H9 (cell line): ENCODE data around the gene NCKAP5. TPM values are rescaled to one million over a fixed set of nuclear protein-coding genes. Genes with fewer than 3 reads are reported as not detected.

Experiments used
- DNase-seq: peaks from one replicate; pipeline ENCODE4 v3.0.0-alpha.2; 2017
- H2AFZ ChIP-seq: one replicate; pipeline ENCODE4 v1.6.1; 2013; ENCODE audit warnings: mild to moderate bottlenecking, low read length, control low read depth, moderate library complexity
- H2AK5ac ChIP-seq: 2 replicates; pipeline ENCODE4 v1.6.1; 2013; ENCODE audit warnings: low read length, control low read depth, mixed read lengths; ENCODE audit not compliant: insufficient read length
- H2BK120ac ChIP-seq: one replicate; pipeline ENCODE4 v1.6.1; 2013; ENCODE audit warnings: low read depth, mild to moderate bottlenecking, low read length, control low read depth, inconsistent platforms; ENCODE audit not compliant: poor library complexity, severe bottlenecking
- H2BK12ac ChIP-seq: 2 replicates; pipeline ENCODE4 v1.6.1; 2013; ENCODE audit warnings: low read length, control low read depth, mixed read lengths, low read depth; ENCODE audit not compliant: insufficient read length
- H2BK15ac ChIP-seq: 2 replicates; pipeline ENCODE4 v1.6.1; 2013; ENCODE audit warnings: low read depth, low read length, control low read depth
- H2BK20ac ChIP-seq: one replicate; pipeline ENCODE4 v1.6.1; 2013; ENCODE audit warnings: low read depth, mild to moderate bottlenecking, low read length, control low read depth, inconsistent platforms; ENCODE audit not compliant: poor library complexity, severe bottlenecking
- H2BK5ac ChIP-seq: 2 replicates; pipeline ENCODE4 v1.6.1; 2013; ENCODE audit warnings: low read length, control low read depth, mixed read lengths; ENCODE audit not compliant: insufficient read length
- H3K14ac ChIP-seq: 2 replicates; pipeline ENCODE4 v1.6.1; 2013; ENCODE audit warnings: low read length, control low read depth; ENCODE audit not compliant: insufficient read depth
- H3K18ac ChIP-seq: 2 replicates; pipeline ENCODE4 v1.6.1; 2013; ENCODE audit warnings: low read depth, mild to moderate bottlenecking, mixed read lengths, low read length, control low read depth; ENCODE audit not compliant: insufficient read length
- H3K23ac ChIP-seq: 2 replicates; pipeline ENCODE4 v1.6.1; 2013; ENCODE audit warnings: low read length, control low read depth, mixed read lengths, low read depth; ENCODE audit not compliant: insufficient read length
- H3K23me2 ChIP-seq: 2 replicates; pipeline ENCODE4 v1.6.1; 2013; ENCODE audit warnings: low read depth, mild to moderate bottlenecking, mixed read lengths, low read length, control low read depth; ENCODE audit not compliant: insufficient read length, poor library complexity, severe bottlenecking
- H3K27ac ChIP-seq: 2 replicates; pipeline ENCODE4 v1.5.1; 2013; ENCODE audit warnings: low read length, control low read depth, mixed read lengths, low read depth; ENCODE audit not compliant: insufficient read length
- H3K27me3 ChIP-seq: 2 replicates; pipeline ENCODE4 v1.6.1; 2013; ENCODE audit warnings: low read length, control low read depth, inconsistent platforms; ENCODE audit not compliant: insufficient read depth
- H3K4ac ChIP-seq: 2 replicates; pipeline ENCODE4 v1.6.1; 2013; ENCODE audit warnings: low read depth, mild to moderate bottlenecking, control low read depth, inconsistent platforms, low read length, moderate library complexity
- H3K4me1 ChIP-seq: 2 replicates; pipeline ENCODE4 v1.6.1; 2013; ENCODE audit warnings: low read length, control low read depth, inconsistent platforms; ENCODE audit not compliant: insufficient read depth
- H3K4me2 ChIP-seq: 2 replicates; pipeline ENCODE4 v1.6.1; 2013; ENCODE audit warnings: low read length, control low read depth, mixed read lengths; ENCODE audit not compliant: insufficient read length, insufficient read depth
- H3K56ac ChIP-seq: 2 replicates; pipeline ENCODE4 v1.6.1; 2013; ENCODE audit warnings: low read depth, mild to moderate bottlenecking, mixed read lengths, low read length, control low read depth; ENCODE audit not compliant: insufficient read length
- H3K79me1 ChIP-seq: 2 replicates; pipeline ENCODE4 v1.6.1; 2013; ENCODE audit warnings: low read depth, mild to moderate bottlenecking, moderate library complexity, low read length, control low read depth, inconsistent platforms; ENCODE audit not compliant: insufficient read depth, poor library complexity, severe bottlenecking
- H3K79me2 ChIP-seq: 2 replicates; pipeline ENCODE4 v1.6.1; 2013; ENCODE audit warnings: low read length, control low read depth, inconsistent platforms; ENCODE audit not compliant: insufficient read depth
- H3K9ac ChIP-seq: 2 replicates; pipeline ENCODE4 v1.6.1; 2013; ENCODE audit warnings: low read length, control low read depth, mixed read lengths; ENCODE audit not compliant: insufficient read length; ENCODE audit errors: extremely low read depth
- H3K9me3 ChIP-seq: one replicate; pipeline ENCODE4 v1.6.1; 2013; ENCODE audit warnings: low read depth, low read length, inconsistent platforms; ENCODE audit not compliant: control insufficient read depth
- H3T11ph ChIP-seq: one replicate; pipeline ENCODE4 v1.6.1; 2013; ENCODE audit warnings: mild to moderate bottlenecking, low read length, control low read depth, inconsistent platforms
- H4K20me1 ChIP-seq: one replicate; pipeline ENCODE4 v1.6.1; 2013; ENCODE audit not compliant: control insufficient read depth, insufficient read length, insufficient read depth
- H4K5ac ChIP-seq: 2 replicates; pipeline ENCODE4 v1.6.1; 2013; ENCODE audit warnings: low read depth, mild to moderate bottlenecking, mixed read lengths, low read length, control low read depth; ENCODE audit not compliant: insufficient read length
- H4K8ac ChIP-seq: replicated peaks from 2 replicates; pipeline ENCODE4 v1.6.1; 2013; ENCODE audit warnings: low read length, control low read depth, mixed read lengths, low read depth; ENCODE audit not compliant: insufficient read length
- H4K91ac ChIP-seq: 2 replicates; pipeline ENCODE4 v1.6.1; 2013; ENCODE audit warnings: low read depth, mild to moderate bottlenecking, moderate library complexity, mixed read lengths, low read length, control low read depth; ENCODE audit not compliant: insufficient read length
- H3K27ac Mint-ChIP-seq, 3 experiments: 2 replicates in 2 of 3; 3 replicates in 1 of 3; pipeline ENCODE4 v1.8.0; 2020 to 2021; ENCODE audit warnings: mixed read lengths in 3 of 3, mild to moderate bottlenecking in 1 of 3, moderate library complexity in 1 of 3
- H3K27me3 Mint-ChIP-seq: 2 replicates; pipeline ENCODE4 v1.8.0; 2021; ENCODE audit warnings: low read depth, mild to moderate bottlenecking, moderate library complexity, mixed read lengths
- H3K36me3 Mint-ChIP-seq, 3 experiments: 2 replicates in 2 of 3; 3 replicates in 1 of 3; pipeline ENCODE4 v1.8.0; 2020 to 2021; ENCODE audit warnings: low read depth in 3 of 3, mixed read lengths in 3 of 3; ENCODE audit not compliant: insufficient read depth in 1 of 3
- H3K4me1 Mint-ChIP-seq, 2 experiments: 2 replicates each; pipeline ENCODE4 v1.8.0; 2020; ENCODE audit warnings: mixed read lengths in 2 of 2
- H3K4me3 Mint-ChIP-seq, 2 experiments: 2 replicates in 1 of 2; 3 replicates in 1 of 2; pipeline ENCODE4 v1.8.0; 2020 to 2021; ENCODE audit warnings: mild to moderate bottlenecking in 2 of 2, mixed read lengths in 2 of 2, moderate library complexity in 1 of 2
- H3K9me3 Mint-ChIP-seq, 2 experiments: 2 replicates in 1 of 2; 3 replicates in 1 of 2; pipeline ENCODE4 v1.8.0; 2020; ENCODE audit warnings: mild to moderate bottlenecking in 2 of 2, mixed read lengths in 2 of 2, moderate library complexity in 1 of 2
- CTCF ChIP-seq: fragments of 200-600 bp; sonication (generic); conservative IDR thresholded peaks from 3 replicates; pipeline ENCODE4 v1.8.0; 2021; ENCODE audit warnings: antibody characterized with exemption, mild to moderate bottlenecking
- WGBS: extraction: QIAGEN DNeasy Blood & Tissue Kit; methylation state at CpG from one replicate; pipeline ENCODE4 v1.1.7; 2013; ENCODE audit warnings: missing lambda C conversion rate, low lambda C conversion rate, mixed read lengths; ENCODE audit not compliant: insufficient read length; ENCODE audit errors: extremely low coverage; 5-methylcytosine and 5-hydroxymethylcytosine counted together
- total RNA-seq: library from RNA; stranded (reverse); gene quantifications from 2 replicates; pipeline ENCODE4 v1.2.1, GENCODE V29; 2021

The NCKAP5 gene
- total RNA-seq, 1 experiment from 2014 or later, result 0.26 TPM

GRCh38 chr2:133061874-133062593 lies 506.2 kb downstream of the NCKAP5 start:
- no peak for TF ChIP-seq CTCF
- no peak overlapping the region for H3K4ac ChIP-seq
- H4K5ac ChIP-seq, result no peak overlapping the region
- H2BK12ac ChIP-seq, result no peak overlapping the region
- WGBS, result no CpG with 5 or more reads among the region's 3 CpGs
- H3K27ac ChIP-seq, result no peak overlapping the region
- no peaks in the 10 kb centered on the region for H3K4me1 ChIP-seq
- H3K23ac ChIP-seq, result no peak overlapping the region
- H3K79me1 ChIP-seq, result no peaks in the 10 kb centered on the region
- H2AK5ac ChIP-seq, result no peak overlapping the region
- no peak overlapping the region for H4K8ac ChIP-seq
- Mint-ChIP-seq H3K4me3 (no peak overlapping the region), H3K4me1 (no peaks in the 10 kb centered on the region), H3K27me3 (no peaks in the 10 kb centered on the region; the same call in none of the 2 replicates), H3K36me3 (no peaks in the 10 kb centered on the region; a peak in 1 of 7 replicates), H3K9me3 (no peaks in the 10 kb centered on the region), H3K27ac (no peak overlapping the region)
- no peaks in the 10 kb centered on the region for H3K23me2 ChIP-seq
- no peak overlapping the region for H3K4me2 ChIP-seq
- no peak overlapping the region for H3T11ph ChIP-seq
- H3K9ac ChIP-seq, result no peak overlapping the region
- H3K9me3 ChIP-seq, result no peaks in the 10 kb centered on the region
- H4K20me1 ChIP-seq, result no peaks in the 10 kb centered on the region
- H2BK20ac ChIP-seq, result no peak overlapping the region
- no peak overlapping the region for H2BK120ac ChIP-seq
- H2AFZ ChIP-seq, result no peak overlapping the region
- no peaks in the 10 kb centered on the region for H3K27me3 ChIP-seq
- DNase-seq, result no peak
- H3K56ac ChIP-seq, result no peak overlapping the region
- H3K18ac ChIP-seq, result no peak overlapping the region
- no peak overlapping the region for H4K91ac ChIP-seq
- no peaks in the 10 kb centered on the region for H3K79me2 ChIP-seq
- H2BK5ac ChIP-seq, result no peak overlapping the region
- H3K14ac ChIP-seq, result no peak overlapping the region
- H2BK15ac ChIP-seq, result no peak overlapping the region
